ENCODE results near the gene HYI.

DNA sequence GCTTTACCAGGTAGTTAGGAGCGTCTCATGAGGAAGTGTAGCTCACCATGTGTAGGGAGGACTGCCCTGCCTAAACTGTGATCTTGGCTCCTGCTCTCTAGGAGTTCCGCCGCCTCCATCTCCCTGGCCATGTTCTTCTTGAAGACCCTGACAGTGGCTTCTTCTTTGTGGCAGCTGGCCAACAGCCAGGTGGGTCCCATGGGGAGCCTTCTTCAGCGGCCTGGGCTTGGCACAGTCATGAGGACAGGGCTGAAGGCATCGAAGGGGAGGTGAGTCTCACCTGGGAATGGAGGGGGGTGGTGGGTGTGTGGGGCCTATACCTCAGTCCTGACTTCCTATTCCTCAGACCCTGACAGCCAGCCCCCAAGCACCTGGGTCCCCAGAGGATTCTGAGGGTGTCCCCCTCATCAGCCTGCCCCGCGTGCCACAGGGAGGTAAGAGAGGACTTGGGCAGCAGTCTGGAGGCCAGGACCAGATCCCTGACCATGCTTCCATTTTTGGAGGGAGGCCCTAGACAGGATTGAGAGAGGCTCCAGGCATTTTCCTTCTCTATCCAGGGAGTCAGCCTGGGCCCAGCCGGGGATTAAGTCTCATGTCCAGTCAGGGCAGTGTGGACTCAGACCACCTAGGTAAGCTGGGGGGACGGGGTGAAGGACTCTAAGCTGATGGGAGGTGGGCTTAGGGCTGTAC is 21.4 kb downstream of the HYI start:
- TF ChIP-seq, protein P1, sequence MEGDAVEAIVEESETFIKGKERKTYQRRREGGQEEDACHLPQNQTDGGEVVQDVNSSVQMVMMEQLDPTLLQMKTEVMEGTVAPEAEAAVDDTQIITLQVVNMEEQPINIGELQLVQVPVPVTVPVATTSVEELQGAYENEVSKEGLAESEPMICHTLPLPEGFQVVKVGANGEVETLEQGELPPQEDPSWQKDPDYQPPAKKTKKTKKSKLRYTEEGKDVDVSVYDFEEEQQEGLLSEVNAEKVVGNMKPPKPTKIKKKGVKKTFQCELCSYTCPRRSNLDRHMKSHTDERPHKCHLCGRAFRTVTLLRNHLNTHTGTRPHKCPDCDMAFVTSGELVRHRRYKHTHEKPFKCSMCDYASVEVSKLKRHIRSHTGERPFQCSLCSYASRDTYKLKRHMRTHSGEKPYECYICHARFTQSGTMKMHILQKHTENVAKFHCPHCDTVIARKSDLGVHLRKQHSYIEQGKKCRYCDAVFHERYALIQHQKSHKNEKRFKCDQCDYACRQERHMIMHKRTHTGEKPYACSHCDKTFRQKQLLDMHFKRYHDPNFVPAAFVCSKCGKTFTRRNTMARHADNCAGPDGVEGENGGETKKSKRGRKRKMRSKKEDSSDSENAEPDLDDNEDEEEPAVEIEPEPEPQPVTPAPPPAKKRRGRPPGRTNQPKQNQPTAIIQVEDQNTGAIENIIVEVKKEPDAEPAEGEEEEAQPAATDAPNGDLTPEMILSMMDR (IDR thresholded peaks at IDR 0.05), result no peak
- TF ChIP-seq POLR2A (IDR thresholded peaks at IDR 0.05), result no peak

Measured in heart left ventricle (tissue), 13 donors.